Measurements from ENCODE around the gene ATRIP. TPM values are rescaled to one million over a fixed set of nuclear protein-coding genes. Genes with fewer than 3 reads are reported as not detected.

Gene ATRIP
- total RNA-seq, 1 donor from 2014 or later, result 7.5 TPM

GRCh38 chr3:48507256-48508061, 60.9 kb downstream of the ATRIP start:
- ATAC-seq, result no peak
- no peak for DNase-seq (ENCODE audit: low spot score)
- intact Hi-C loops (cut with DNase I), result no loop called here

GRCh38 chr3:48511551-48511950, 65.0 kb downstream of the ATRIP start:
- intact Hi-C loops (cut with DNase I), result no loop called here
- DNase-seq (ENCODE audit: low spot score) (no peak), ATAC-seq (no peak)

GRCh38 chr3:48514431-48515227, 68.1 kb downstream of the ATRIP start:
- no peak for ATAC-seq

More at GRCh38 chr3:48514431-48515227, 68.1 kb downstream of the ATRIP start:
- DNase-seq (ENCODE audit: low spot score), result no peak
- intact Hi-C loops (cut with DNase I), result no loop called here

Other genes starting within 250 kb of the ATRIP start
- 2.0 TPM for gene CAMP, start 223.2 kb upstream of the ATRIP start, total RNA-seq
- gene ZNF589, start 205.6 kb upstream of the ATRIP start, total RNA-seq, result 14.2 TPM
- gene NME6, start 145.4 kb upstream of the ATRIP start, total RNA-seq, result 24.0 TPM
- not detected for gene SPINK8, start 113.1 kb upstream of the ATRIP start, total RNA-seq
- gene FBXW12, start 74.5 kb upstream of the ATRIP start, total RNA-seq, result 0.27 TPM
- gene PLXNB1, start 16.7 kb upstream of the ATRIP start, total RNA-seq, result 121 TPM
- gene CCDC51, start 6.6 kb upstream of the ATRIP start, total RNA-seq, result 10.6 TPM
- gene TMA7, start 6.5 kb upstream of the ATRIP start, total RNA-seq, result 154 TPM
- gene SHISA5, start 57.4 kb downstream of the ATRIP start, total RNA-seq, result 138 TPM
- 7.9 TPM for gene PFKFB4, start 110.1 kb downstream of the ATRIP start, total RNA-seq
- not detected for gene UCN2, start 117.0 kb downstream of the ATRIP start, total RNA-seq
- 8.7 TPM for gene COL7A1, start 148.6 kb downstream of the ATRIP start, total RNA-seq
- 96.9 TPM for gene UQCRC1, start 162.9 kb downstream of the ATRIP start, total RNA-seq
- gene TMEM89, start 175.0 kb downstream of the ATRIP start, total RNA-seq, result not detected
- gene SLC26A6, start 188.7 kb downstream of the ATRIP start, total RNA-seq, result 17.1 TPM
- 1.5 TPM for gene CELSR3, start 216.1 kb downstream of the ATRIP start, total RNA-seq
- gene NCKIPSD, start 239.2 kb downstream of the ATRIP start, total RNA-seq, result 29.3 TPM